Astrocyte (in vitro differentiated cells and primary cell): Measurements from ENCODE around the gene SLC35G1.

Experiments used
- EZH2 ChIP-seq: IDR thresholded peaks from 2 replicates; pipeline ENCODE4 v1.6.1; 2012; ENCODE audit warnings: mild to moderate bottlenecking, low read length, inconsistent platforms; ENCODE audit not compliant: insufficient read depth
- TF ChIP-seq, protein P1 (sequence below): IDR thresholded peaks from 2 replicates; pipeline ENCODE4 v1.5.1; 2011; ENCODE audit warnings: low read depth, mild to moderate bottlenecking, inconsistent platforms, low read length, moderate library complexity; ENCODE audit not compliant: insufficient read depth

DNA sequence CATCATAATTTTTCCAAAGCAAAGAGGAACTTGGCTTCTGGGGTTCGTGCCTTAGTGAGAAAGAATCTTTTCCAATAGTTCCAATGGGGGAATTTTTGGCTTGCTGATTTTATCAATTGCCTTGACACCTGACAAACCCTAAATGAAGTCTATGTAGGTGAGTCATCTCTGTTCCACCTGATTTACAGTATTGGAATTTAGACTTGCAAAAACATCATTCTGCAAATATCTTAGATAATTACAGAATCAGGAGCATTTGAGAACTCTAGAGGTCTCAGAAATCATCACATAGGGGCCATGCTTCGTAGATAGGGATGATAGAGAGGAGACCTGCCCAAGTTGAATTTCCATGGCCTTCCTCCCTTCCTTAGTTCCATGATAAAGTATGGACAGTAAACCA lies 9.3 kb downstream of the SLC35G1 start:
- TF ChIP-seq, protein P1, sequence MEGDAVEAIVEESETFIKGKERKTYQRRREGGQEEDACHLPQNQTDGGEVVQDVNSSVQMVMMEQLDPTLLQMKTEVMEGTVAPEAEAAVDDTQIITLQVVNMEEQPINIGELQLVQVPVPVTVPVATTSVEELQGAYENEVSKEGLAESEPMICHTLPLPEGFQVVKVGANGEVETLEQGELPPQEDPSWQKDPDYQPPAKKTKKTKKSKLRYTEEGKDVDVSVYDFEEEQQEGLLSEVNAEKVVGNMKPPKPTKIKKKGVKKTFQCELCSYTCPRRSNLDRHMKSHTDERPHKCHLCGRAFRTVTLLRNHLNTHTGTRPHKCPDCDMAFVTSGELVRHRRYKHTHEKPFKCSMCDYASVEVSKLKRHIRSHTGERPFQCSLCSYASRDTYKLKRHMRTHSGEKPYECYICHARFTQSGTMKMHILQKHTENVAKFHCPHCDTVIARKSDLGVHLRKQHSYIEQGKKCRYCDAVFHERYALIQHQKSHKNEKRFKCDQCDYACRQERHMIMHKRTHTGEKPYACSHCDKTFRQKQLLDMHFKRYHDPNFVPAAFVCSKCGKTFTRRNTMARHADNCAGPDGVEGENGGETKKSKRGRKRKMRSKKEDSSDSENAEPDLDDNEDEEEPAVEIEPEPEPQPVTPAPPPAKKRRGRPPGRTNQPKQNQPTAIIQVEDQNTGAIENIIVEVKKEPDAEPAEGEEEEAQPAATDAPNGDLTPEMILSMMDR: no peak
- TF ChIP-seq EZH2: no peak
